K562 (cell line): ENCODE measurements around the gene USPL1. TPM values are rescaled to one million over a fixed set of nuclear protein-coding genes. Genes with fewer than 3 reads are reported as not detected.
A peak's percentile ranks its signal among the peaks of the same experiment; 100 is the strongest.

Source experiments
- ATAC-seq: fragments of 200-7000 bp; cut with Tn5 transposase; 3 replicates; pipeline ENCODE4 v1.9.1; 2020; ENCODE audit warnings: moderate library complexity
- BruUV-seq: library from RNA; stranded (reverse); fragments of 400-500 nt; replicated peaks from 2 replicates; lab custom pipeline; 2021; lab: Mats Ljungman, UMichigan
- CTCF ChIA-PET: fragments of 300-600 bp; formaldehyde crosslinking; extraction: SDS; loops from one replicate; lab custom pipeline; 2021; ENCODE audit warnings: low intra/inter-chr PET ratio; lab: Yijun Ruan, JAX
- POLR2A ChIA-PET: fragments of 300-600, 350-650 bp; sonication (Branson Sonifier 250); formaldehyde crosslinking; extraction: SDS; loops from one replicate; lab custom pipeline; 2021; ENCODE audit warnings: antibody characterized with exemption, inconsistent platforms; lab: Yijun Ruan, JAX
- DNase-seq, 4 experiments: peaks; one replicate each; pipeline versions ENCODE4 v3.0.0 to v3.0.0-alpha.2; 2011 to 2018; ENCODE audit warnings: low spot score in 3 of 4, mixed read lengths in 3 of 4; ENCODE audit errors: extremely low read depth in 1 of 4
- FAIRE-seq: peaks from 2 replicates; lab custom pipeline; 2011; peaks lifted over from hg19 to GRCh38; lab: Jason Lieb, UNC
- H2AFZ ChIP-seq: 2 replicates; pipeline ENCODE4 v1.6.0; 2011; ENCODE audit warnings: low read depth, low read length, control low read depth, inconsistent platforms
- H3K27ac ChIP-seq: fragments of 200-600 bp; 3 replicates; pipeline ENCODE4 v1.8.0; 2011; ENCODE audit warnings: low read depth, mild to moderate bottlenecking, control low read depth, inconsistent platforms, low read length, moderate library complexity, mixed read lengths; ENCODE audit errors: extremely low read depth
- H3K27me3 ChIP-seq, 2 experiments: fragments of 300-600 bp in 1 of 2; 2 replicates in 1 of 2; 3 replicates in 1 of 2; pipeline versions ENCODE4 v1.6.0 to v1.8.0; 2011; ENCODE audit warnings: inconsistent platforms in 2 of 2, low read length in 2 of 2, mild to moderate bottlenecking in 1 of 2, mixed read lengths in 1 of 2, moderate library complexity in 1 of 2; ENCODE audit not compliant: control insufficient read depth in 2 of 2, insufficient read depth in 2 of 2
- H3K36me3 ChIP-seq: fragments of 300-600 bp; 3 replicates; pipeline ENCODE4 v1.8.0; 2011; ENCODE audit warnings: mild to moderate bottlenecking, low read length, inconsistent platforms; ENCODE audit not compliant: control insufficient read depth, insufficient read depth
- H3K4me1 ChIP-seq, 2 experiments: fragments of 200-600 bp in 1 of 2; replicated peaks in 1 of 2; 2 replicates in 1 of 2; 3 replicates in 1 of 2; pipeline versions ENCODE4 v1.5.1 to v1.8.0; 2011; ENCODE audit warnings: inconsistent platforms in 2 of 2, low read length in 2 of 2, mild to moderate bottlenecking in 1 of 2, mixed read lengths in 1 of 2, moderate library complexity in 1 of 2; ENCODE audit not compliant: control insufficient read depth in 2 of 2, insufficient read depth in 2 of 2
- H3K4me2 ChIP-seq: 2 replicates; pipeline ENCODE4 v1.6.1; 2011; ENCODE audit warnings: low read length, control low read depth, inconsistent platforms, mixed read lengths; ENCODE audit not compliant: insufficient read depth
- H3K4me3 ChIP-seq: fragments of 200-600 bp; sonication (generic), shearing (Covaris generic); 2 replicates; pipeline ENCODE4 v1.5.1; 2016; ENCODE audit warnings: control low read depth, inconsistent platforms
- H3K79me2 ChIP-seq: fragments of 200-600 bp; 3 replicates; pipeline ENCODE4 v1.8.0; 2011; ENCODE audit warnings: low read length, inconsistent platforms; ENCODE audit not compliant: control insufficient read depth, insufficient read depth
- H3K9ac ChIP-seq, 2 experiments: 2 replicates each; pipeline versions ENCODE4 v1.6.0 to v1.6.1; 2011; ENCODE audit warnings: low read depth in 2 of 2, low read length in 2 of 2, control low read depth in 1 of 2, inconsistent platforms in 1 of 2, mild to moderate bottlenecking in 1 of 2, mixed read lengths in 1 of 2; ENCODE audit not compliant: insufficient read depth in 1 of 2
- H3K9me1 ChIP-seq: one replicate; pipeline ENCODE4 v1.6.0; 2011; ENCODE audit warnings: inconsistent platforms, mild to moderate bottlenecking, low read length, moderate library complexity; ENCODE audit not compliant: control insufficient read depth, insufficient read depth
- H3K9me3 ChIP-seq: replicated peaks from 2 replicates; pipeline ENCODE4 v1.5.1; 2011; ENCODE audit warnings: low read depth, low read length, inconsistent platforms; ENCODE audit not compliant: control insufficient read depth, insufficient read depth
- H4K20me1 ChIP-seq: replicated peaks from 2 replicates; pipeline ENCODE4 v1.6.1; 2011; ENCODE audit warnings: low read length, inconsistent platforms, mixed read lengths; ENCODE audit not compliant: control insufficient read depth, insufficient read depth
- BRF2 ChIP-seq: IDR thresholded peaks from 3 replicates; pipeline ENCODE4 v1.6.1; 2011; ENCODE audit warnings: borderline replicate concordance, mild to moderate bottlenecking; ENCODE audit not compliant: insufficient read length, insufficient read depth
- NRF1 ChIP-seq, 2 experiments: fragments of 450-650 bp; IDR thresholded peaks in 1 of 2; conservative IDR thresholded peaks in 1 of 2; 2 replicates each; pipeline ENCODE4 v1.6.1; 2014; ENCODE audit warnings: mild to moderate bottlenecking in 2 of 2
- POLR2B ChIP-seq: fragments of 450-650 bp; IDR thresholded peaks from 2 replicates; pipeline ENCODE4 v1.6.1; 2018; ENCODE audit warnings: low read depth; ENCODE audit not compliant: partially characterized antibody
- SREBF2 ChIP-seq: sonication (generic); formaldehyde crosslinking; IDR thresholded peaks from 2 replicates; pipeline ENCODE4 v1.4.0; 2020; ENCODE audit warnings: mild to moderate bottlenecking, missing genetic modification reagents
- ZKSCAN1 ChIP-seq: fragments of 150-350 bp; IDR thresholded peaks from 2 replicates; pipeline ENCODE4 v1.6.1; 2016; ENCODE audit warnings: low read depth, low read length
- WGBS: fragments of 100-300 bp; shearing (Covaris generic); methylation state at CpG from one replicate; pipeline ENCODE4 v1.1.6; 2016; ENCODE audit warnings: low coverage, mixed read lengths; ENCODE audit not compliant: insufficient coverage; ENCODE audit errors: missing lambda C conversion rate; 5-methylcytosine and 5-hydroxymethylcytosine counted together
- in situ Hi-C: fragments of 300-500 bp; cut with MboI; formaldehyde crosslinking; loops from 4 replicates; pipeline ENCODE4 v1.15.0; 2018; ENCODE audit warnings: inconsistent platforms, mixed read lengths
- intact Hi-C: fragments of 100-400 bp; cut with micrococcal nuclease; formaldehyde crosslinking; loops from 2 replicates; pipeline ENCODE4 v1.14.2; 2022
- polyA plus RNA-seq, 8 experiments: library from polyadenylated mRNA; depleted of rRNA in 4 of 8; stranded (reverse) in 5 of 8; unstranded in 3 of 8; fragments of >200 nt; fragmentation: Nextera tagmentation in 2 of 8; fragmentation: Illumina TruSeq in 1 of 8; extraction: Ambion mirVana in 2 of 8; extraction: Trizol in 1 of 8; gene quantifications; 2 replicates each; pipeline versions ENCODE4 v1.2.1 to v1.2.3, GENCODE V29; 2011 to 2014; ENCODE audit warnings: inconsistent platforms in 1 of 8, missing spikeins in 1 of 8
- small RNA-seq: library from RNA; depleted of rRNA; stranded (forward); fragments of <200 nt; gene quantifications from one replicate; pipeline ENCODE3, GENCODE V24; 2014
- total RNA-seq, 7 experiments: library from RNA; depleted of rRNA in 6 of 7; stranded (reverse); fragments of >200 nt in 6 of 7; fragmentation: Illumina TruSeq in 2 of 7; extraction: Trizol in 2 of 7; gene quantifications; 2 replicates each; pipeline versions ENCODE4 v1.2.1 to v1.2.3, GENCODE V29; 2011 to 2021; ENCODE audit warnings: low replicate concordance in 1 of 7

The USPL1 gene
- total and polyA plus RNA-seq, 9 of the 15 experiments (the other 6 are each of a cell fraction or from before 2014, with no cell fraction given), result 5.5 to 18.0 (median 12.0) TPM

GRCh38 chr13:30705680-30706079 lies 88.0 kb downstream of the USPL1 start:
- in situ Hi-C loops, result no loop called here
- 0% methylated on average over 4 of the region's 4 CpGs for WGBS
- Histone ChIP-seq H2AFZ (no peak overlapping the region), H3K36me3 (no peaks in the 10 kb centered on the region), H3K4me1 (no peaks in the 10 kb centered on the region), H3K9ac (no peak overlapping the region), H3K9me1 (no peaks in the 10 kb centered on the region), H3K9me3 (no peaks in the 10 kb centered on the region), H3K4me3 (no peak overlapping the region), H4K20me1 (no peaks in the 10 kb centered on the region), H3K4me2 (no peak overlapping the region), H3K27me3 (peaks cover 0 to 12% of the 10 kb centered on the region in 2 experiments; a peak in 3 of 5 replicates), H3K79me2 (no peaks in the 10 kb centered on the region), H3K27ac (no peak overlapping the region)
- no TSS peak for BruUV-seq
- ChIA-PET CTCF (no interaction called here), POLR2A (interaction anchor here (0.7 to 0.8 kb wide), 2 partner anchors 270 to 483 kb away, joined by 3 read pairs; no protein-coding TSS in a partner anchor)
- DNase-seq, result no peak
- intact Hi-C loops, result no loop called here
- TF ChIP-seq POLR2B (no peak), SREBF2 (no peak), NRF1 (conservative IDR thresholded peaks at IDR 0.05 in 1 of 2, IDR thresholded peaks at IDR 0.05 in 1 of 2) (peak; percentile 36 to 39; a peak in 1 of 4 replicates)
- no peak for FAIRE-seq
- ATAC-seq, result no peak

GRCh38 chr13:30708541-30708940 lies 90.8 kb downstream of the USPL1 start:
- no peak overlapping the region for H3K27ac ChIP-seq
- no TSS peak for BruUV-seq
- H4K20me1 ChIP-seq, result no peaks in the 10 kb centered on the region
- intact Hi-C loops, result no loop called here
- in situ Hi-C loops, result no loop called here
- H3K9me1 ChIP-seq, result no peaks in the 10 kb centered on the region
- no peak for FAIRE-seq
- H3K79me2 ChIP-seq, result no peaks in the 10 kb centered on the region
- ChIA-PET POLR2A (no interaction called here), CTCF (no interaction called here)
- no peak overlapping the region for H3K9ac ChIP-seq
- no peaks in the 10 kb centered on the region for H3K4me1 ChIP-seq
- no peak for DNase-seq
- H3K27me3 ChIP-seq, result peaks cover 0 to 14% of the 10 kb centered on the region in 2 experiments; a peak in 2 of 5 replicates
- no peak overlapping the region for H2AFZ ChIP-seq
- no peak overlapping the region for H3K4me3 ChIP-seq
- H3K4me2 ChIP-seq, result no peak overlapping the region
- 0% methylated on average over 3 of the region's 3 CpGs for WGBS
- no peaks in the 10 kb centered on the region for H3K9me3 ChIP-seq
- TF ChIP-seq ZKSCAN1 (no peak), BRF2 (no peak)
- ATAC-seq, result no peak
- H3K36me3 ChIP-seq, result no peaks in the 10 kb centered on the region

Small RNAs within 50 kb of the gene (small RNA-seq; reads per million reads assigned to genes)
- gene RF00017, result not detected

Other genes starting within 250 kb of the USPL1 start
- not detected in 2 replicates for gene UBE2L5, start 195.4 kb upstream of the USPL1 start, total RNA-seq (2014; rRNA removed)
- gene UBE2L5, start 195.4 kb upstream of the USPL1 start, total RNA-seq (2014; rRNA removed; fragmentation: Illumina TruSeq; extraction: Trizol), result not detected in 2 replicates
- not detected in 2 replicates for gene UBE2L5, start 195.4 kb upstream of the USPL1 start, total RNA-seq (2015; rRNA removed; fragmentation: Illumina TruSeq; extraction: Trizol)
- gene UBE2L5, start 195.4 kb upstream of the USPL1 start, total RNA-seq (2021), result not detected in 2 replicates
- 1.4 and 1.5 TPM in 2 replicates for gene UBE2L5, start 195.4 kb upstream of the USPL1 start, polyA plus RNA-seq (2011; rRNA removed)
- 0.86 TPM in 1 of 2 replicates, not detected in the other for gene UBE2L5, start 195.4 kb upstream of the USPL1 start, polyA plus RNA-seq (2014; fragmentation: Illumina TruSeq; extraction: Trizol)
- gene UBE2L5, start 195.4 kb upstream of the USPL1 start, polyA plus RNA-seq (2014; fragmentation: Nextera tagmentation; extraction: Ambion mirVana), result under 1 TPM in 1 of 2 experiments, not detected in 1; 0.22 TPM
- not detected in 2 replicates for gene UBE2L5, start 195.4 kb upstream of the USPL1 start, polyA plus RNA-seq (2014; rRNA removed)
- 566 and 689 TPM in 2 replicates for gene HMGB1, start 152.0 kb upstream of the USPL1 start, total RNA-seq (2014; rRNA removed)
- gene HMGB1, start 152.0 kb upstream of the USPL1 start, total RNA-seq (2014; rRNA removed; fragmentation: Illumina TruSeq; extraction: Trizol), result 933 and 1,114 TPM in 2 replicates
- 974 and 1,083 TPM in 2 replicates for gene HMGB1, start 152.0 kb upstream of the USPL1 start, total RNA-seq (2015; rRNA removed; fragmentation: Illumina TruSeq; extraction: Trizol)
- 441 and 442 TPM in 2 replicates for gene HMGB1, start 152.0 kb upstream of the USPL1 start, total RNA-seq (2021)
- gene HMGB1, start 152.0 kb upstream of the USPL1 start, polyA plus RNA-seq (2011; rRNA removed), result 325 and 454 TPM in 2 replicates
- 1,153 and 1,284 TPM in 2 replicates for gene HMGB1, start 152.0 kb upstream of the USPL1 start, polyA plus RNA-seq (2014; fragmentation: Illumina TruSeq; extraction: Trizol)
- gene HMGB1, start 152.0 kb upstream of the USPL1 start, polyA plus RNA-seq (2014; fragmentation: Nextera tagmentation; extraction: Ambion mirVana), result 1,000 to 10,000 TPM; 1,767 to 1,896 TPM
- 835 and 850 TPM in 2 replicates for gene HMGB1, start 152.0 kb upstream of the USPL1 start, polyA plus RNA-seq (2014; rRNA removed)
- gene ALOX5AP, start 117.6 kb downstream of the USPL1 start, total RNA-seq (2014; rRNA removed), result not detected in 2 replicates
- gene ALOX5AP, start 117.6 kb downstream of the USPL1 start, total RNA-seq (2014; rRNA removed; fragmentation: Illumina TruSeq; extraction: Trizol), result not detected in 2 replicates
- not detected in 2 replicates for gene ALOX5AP, start 117.6 kb downstream of the USPL1 start, total RNA-seq (2015; rRNA removed; fragmentation: Illumina TruSeq; extraction: Trizol)
- 0.31 TPM in 1 of 2 replicates, not detected in the other for gene ALOX5AP, start 117.6 kb downstream of the USPL1 start, total RNA-seq (2021)
- gene ALOX5AP, start 117.6 kb downstream of the USPL1 start, polyA plus RNA-seq (2011; rRNA removed), result not detected in 2 replicates
- gene ALOX5AP, start 117.6 kb downstream of the USPL1 start, polyA plus RNA-seq (2014; fragmentation: Illumina TruSeq; extraction: Trizol), result not detected in 2 replicates
- gene ALOX5AP, start 117.6 kb downstream of the USPL1 start, polyA plus RNA-seq (2014; fragmentation: Nextera tagmentation; extraction: Ambion mirVana), result not detected
- gene ALOX5AP, start 117.6 kb downstream of the USPL1 start, polyA plus RNA-seq (2014; rRNA removed), result not detected in 2 replicates